ENCODE measurements around the gene RBM15B. TPM values are rescaled to one million over a fixed set of nuclear protein-coding genes. Genes with fewer than 3 reads are reported as not detected.

Gene RBM15B
- total and polyA plus RNA-seq, 9 of the 15 experiments (the other 6 are each of a cell fraction or from before 2014, with no cell fraction given): 1.8 to 21.0 (median 10.5) TPM

GRCh38 chr3:51386159-51386851, 4.8 kb upstream of the RBM15B start:
- Histone ChIP-seq H3K27me3 (ENCODE audit: control insufficient read depth in 2 of 2, insufficient read depth in 2 of 2, low read length in 2 of 2) (no peaks in the 10 kb centered on the region), H2AFZ (ENCODE audit: low read depth, low read length) (no peak overlapping the region), H3K36me3 (ENCODE audit: control insufficient read depth, insufficient read depth, low read length) (peaks cover 38% of the 10 kb centered on the region), H3K27ac (ENCODE audit: extremely low read depth, low read depth, low read length) (peak overlapping the region; percentile 68; the same call in 2 of the 3 replicates), H4K20me1 (replicated peaks; ENCODE audit: control insufficient read depth, insufficient read depth, low read length) (peaks cover 14% of the 10 kb centered on the region; the same call in 1 of the 2 replicates), H3K9me3 (replicated peaks; ENCODE audit: control insufficient read depth, insufficient read depth, low read depth, low read length) (no peaks in the 10 kb centered on the region), H3K4me2 (ENCODE audit: insufficient read depth, low read length) (peak overlapping the region; percentile 83), H3K4me3 (peak overlapping the region; percentile 82), H3K4me1 (replicated peaks in 1 of 2; ENCODE audit: control insufficient read depth in 2 of 2, insufficient read depth in 2 of 2, low read length in 2 of 2) (peaks cover 14 to 26% of the 10 kb centered on the region in 2 experiments), H3K79me2 (ENCODE audit: control insufficient read depth, insufficient read depth, low read length) (peaks cover 38% of the 10 kb centered on the region), H3K9me1 (ENCODE audit: control insufficient read depth, insufficient read depth, low read length) (peaks cover 14% of the 10 kb centered on the region), H3K9ac (ENCODE audit: insufficient read depth in 1 of 2, low read depth in 2 of 2, low read length in 2 of 2) (peak overlapping the region; percentile 61 to 78; a peak in 3 of 4 replicates)
- ChIA-PET CTCF (ENCODE audit: low intra/inter-chr PET ratio) (interaction anchor here (0.7 kb wide), 1 partner anchor 381 kb away, joined by 4 read pairs; no protein-coding TSS in a partner anchor), POLR2A (no interaction called here)
- TF ChIP-seq ELF4 (CRISPR knock-in tag; IDR thresholded peaks at IDR 0.05) (no peak), RNF2 (IDR thresholded peaks at IDR 0.05) (no peak), ZKSCAN1 (IDR thresholded peaks at IDR 0.05; ENCODE audit: low read depth, low read length) (peak; percentile 93), HBP1 (CRISPR knock-in tag; IDR thresholded peaks at IDR 0.05) (no peak)
- TF ChIP-seq, protein P1, sequence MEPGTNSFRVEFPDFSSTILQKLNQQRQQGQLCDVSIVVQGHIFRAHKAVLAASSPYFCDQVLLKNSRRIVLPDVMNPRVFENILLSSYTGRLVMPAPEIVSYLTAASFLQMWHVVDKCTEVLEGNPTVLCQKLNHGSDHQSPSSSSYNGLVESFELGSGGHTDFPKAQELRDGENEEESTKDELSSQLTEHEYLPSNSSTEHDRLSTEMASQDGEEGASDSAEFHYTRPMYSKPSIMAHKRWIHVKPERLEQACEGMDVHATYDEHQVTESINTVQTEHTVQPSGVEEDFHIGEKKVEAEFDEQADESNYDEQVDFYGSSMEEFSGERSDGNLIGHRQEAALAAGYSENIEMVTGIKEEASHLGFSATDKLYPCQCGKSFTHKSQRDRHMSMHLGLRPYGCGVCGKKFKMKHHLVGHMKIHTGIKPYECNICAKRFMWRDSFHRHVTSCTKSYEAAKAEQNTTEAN (CRISPR knock-in tag; IDR thresholded peaks at IDR 0.05): no peak
- TF ChIP-seq, protein P2, sequence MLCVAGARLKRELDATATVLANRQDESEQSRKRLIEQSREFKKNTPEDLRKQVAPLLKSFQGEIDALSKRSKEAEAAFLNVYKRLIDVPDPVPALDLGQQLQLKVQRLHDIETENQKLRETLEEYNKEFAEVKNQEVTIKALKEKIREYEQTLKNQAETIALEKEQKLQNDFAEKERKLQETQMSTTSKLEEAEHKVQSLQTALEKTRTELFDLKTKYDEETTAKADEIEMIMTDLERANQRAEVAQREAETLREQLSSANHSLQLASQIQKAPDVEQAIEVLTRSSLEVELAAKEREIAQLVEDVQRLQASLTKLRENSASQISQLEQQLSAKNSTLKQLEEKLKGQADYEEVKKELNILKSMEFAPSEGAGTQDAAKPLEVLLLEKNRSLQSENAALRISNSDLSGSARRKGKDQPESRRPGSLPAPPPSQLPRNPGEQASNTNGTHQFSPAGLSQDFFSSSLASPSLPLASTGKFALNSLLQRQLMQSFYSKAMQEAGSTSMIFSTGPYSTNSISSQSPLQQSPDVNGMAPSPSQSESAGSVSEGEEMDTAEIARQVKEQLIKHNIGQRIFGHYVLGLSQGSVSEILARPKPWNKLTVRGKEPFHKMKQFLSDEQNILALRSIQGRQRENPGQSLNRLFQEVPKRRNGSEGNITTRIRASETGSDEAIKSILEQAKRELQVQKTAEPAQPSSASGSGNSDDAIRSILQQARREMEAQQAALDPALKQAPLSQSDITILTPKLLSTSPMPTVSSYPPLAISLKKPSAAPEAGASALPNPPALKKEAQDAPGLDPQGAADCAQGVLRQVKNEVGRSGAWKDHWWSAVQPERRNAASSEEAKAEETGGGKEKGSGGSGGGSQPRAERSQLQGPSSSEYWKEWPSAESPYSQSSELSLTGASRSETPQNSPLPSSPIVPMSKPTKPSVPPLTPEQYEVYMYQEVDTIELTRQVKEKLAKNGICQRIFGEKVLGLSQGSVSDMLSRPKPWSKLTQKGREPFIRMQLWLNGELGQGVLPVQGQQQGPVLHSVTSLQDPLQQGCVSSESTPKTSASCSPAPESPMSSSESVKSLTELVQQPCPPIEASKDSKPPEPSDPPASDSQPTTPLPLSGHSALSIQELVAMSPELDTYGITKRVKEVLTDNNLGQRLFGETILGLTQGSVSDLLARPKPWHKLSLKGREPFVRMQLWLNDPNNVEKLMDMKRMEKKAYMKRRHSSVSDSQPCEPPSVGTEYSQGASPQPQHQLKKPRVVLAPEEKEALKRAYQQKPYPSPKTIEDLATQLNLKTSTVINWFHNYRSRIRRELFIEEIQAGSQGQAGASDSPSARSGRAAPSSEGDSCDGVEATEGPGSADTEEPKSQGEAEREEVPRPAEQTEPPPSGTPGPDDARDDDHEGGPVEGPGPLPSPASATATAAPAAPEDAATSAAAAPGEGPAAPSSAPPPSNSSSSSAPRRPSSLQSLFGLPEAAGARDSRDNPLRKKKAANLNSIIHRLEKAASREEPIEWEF (CRISPR knock-in tag; IDR thresholded peaks at IDR 0.05): no peak
- no peak for DNase-seq (ENCODE audit: extremely low read depth in 1 of 4, low spot score in 3 of 4)
- in situ Hi-C loops (cut with MboI) (no loop called here), intact Hi-C loops (cut with micrococcal nuclease) (loop anchor here (5.0 to 10.0 kb wide), 2 partner anchors 296 to 772 kb away; partner anchors contain the start of genes CISH and MAPKAPK3)
- ATAC-seq: no peak
- WGBS (ENCODE audit: insufficient coverage, low coverage, missing lambda C conversion rate): 31% methylated on average over 8 of the region's 8 CpGs
- BruUV-seq (replicated peaks): TSS peak; percentile 67
- peak; percentile 6 for FAIRE-seq

Measured in K562 (cell line).